Measurements from ENCODE around the gene C10orf62.

DNA sequence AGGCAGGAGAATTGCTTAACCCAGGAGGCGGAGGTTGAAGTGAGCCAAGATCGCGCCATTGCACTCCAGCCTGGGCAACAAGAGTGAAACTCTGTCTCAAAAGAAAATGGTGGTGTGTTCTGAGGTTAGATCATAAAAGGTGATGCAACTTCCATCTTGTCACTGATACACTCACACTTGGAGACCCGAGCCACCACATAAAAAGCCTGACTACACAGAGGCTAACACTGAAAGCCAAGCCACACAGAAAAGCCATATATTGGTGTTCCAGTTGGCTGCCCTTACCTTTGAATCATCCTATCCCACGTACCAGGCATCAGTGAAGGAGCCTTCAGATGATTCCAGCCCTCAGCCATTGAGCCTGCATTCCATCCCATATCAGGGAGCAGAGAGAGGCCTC, 39.8 kb downstream of the C10orf62 start:
- TF ChIP-seq, protein P1, sequence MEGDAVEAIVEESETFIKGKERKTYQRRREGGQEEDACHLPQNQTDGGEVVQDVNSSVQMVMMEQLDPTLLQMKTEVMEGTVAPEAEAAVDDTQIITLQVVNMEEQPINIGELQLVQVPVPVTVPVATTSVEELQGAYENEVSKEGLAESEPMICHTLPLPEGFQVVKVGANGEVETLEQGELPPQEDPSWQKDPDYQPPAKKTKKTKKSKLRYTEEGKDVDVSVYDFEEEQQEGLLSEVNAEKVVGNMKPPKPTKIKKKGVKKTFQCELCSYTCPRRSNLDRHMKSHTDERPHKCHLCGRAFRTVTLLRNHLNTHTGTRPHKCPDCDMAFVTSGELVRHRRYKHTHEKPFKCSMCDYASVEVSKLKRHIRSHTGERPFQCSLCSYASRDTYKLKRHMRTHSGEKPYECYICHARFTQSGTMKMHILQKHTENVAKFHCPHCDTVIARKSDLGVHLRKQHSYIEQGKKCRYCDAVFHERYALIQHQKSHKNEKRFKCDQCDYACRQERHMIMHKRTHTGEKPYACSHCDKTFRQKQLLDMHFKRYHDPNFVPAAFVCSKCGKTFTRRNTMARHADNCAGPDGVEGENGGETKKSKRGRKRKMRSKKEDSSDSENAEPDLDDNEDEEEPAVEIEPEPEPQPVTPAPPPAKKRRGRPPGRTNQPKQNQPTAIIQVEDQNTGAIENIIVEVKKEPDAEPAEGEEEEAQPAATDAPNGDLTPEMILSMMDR (IDR thresholded peaks at IDR 0.05; ENCODE audit: low read depth, low read length) = no peak
- TF ChIP-seq EZH2phosphoT487 (IDR thresholded peaks at IDR 0.05; ENCODE audit: low read depth) = no peak
